Putamen (tissue), 1 donor: ENCODE measurements around the gene ARF1.
A peak's percentile ranks its signal among the peaks of the same experiment; 100 is the strongest.
"Not testable (repeated sequence)": the region's sequence is repeated elsewhere in the genome, so short reads cannot be mapped to it uniquely, and the experiment has no call there.

Experiments used
- DNase-seq: peaks from one replicate; pipeline ENCODE4 v3.0.0-alpha.2; 2016; ENCODE audit warnings: low spot score

The ARF1 gene

GRCh38 chr1:228102791-228103620 lies 20.5 kb downstream of the ARF1 start, which contains the start of gene C1orf35:
Gene C1orf35 (minus strand): TSS chr1:228103325. CDS start chr1:228103227, 98 bp downstream.
- peak; percentile 89 for DNase-seq

DNA sequence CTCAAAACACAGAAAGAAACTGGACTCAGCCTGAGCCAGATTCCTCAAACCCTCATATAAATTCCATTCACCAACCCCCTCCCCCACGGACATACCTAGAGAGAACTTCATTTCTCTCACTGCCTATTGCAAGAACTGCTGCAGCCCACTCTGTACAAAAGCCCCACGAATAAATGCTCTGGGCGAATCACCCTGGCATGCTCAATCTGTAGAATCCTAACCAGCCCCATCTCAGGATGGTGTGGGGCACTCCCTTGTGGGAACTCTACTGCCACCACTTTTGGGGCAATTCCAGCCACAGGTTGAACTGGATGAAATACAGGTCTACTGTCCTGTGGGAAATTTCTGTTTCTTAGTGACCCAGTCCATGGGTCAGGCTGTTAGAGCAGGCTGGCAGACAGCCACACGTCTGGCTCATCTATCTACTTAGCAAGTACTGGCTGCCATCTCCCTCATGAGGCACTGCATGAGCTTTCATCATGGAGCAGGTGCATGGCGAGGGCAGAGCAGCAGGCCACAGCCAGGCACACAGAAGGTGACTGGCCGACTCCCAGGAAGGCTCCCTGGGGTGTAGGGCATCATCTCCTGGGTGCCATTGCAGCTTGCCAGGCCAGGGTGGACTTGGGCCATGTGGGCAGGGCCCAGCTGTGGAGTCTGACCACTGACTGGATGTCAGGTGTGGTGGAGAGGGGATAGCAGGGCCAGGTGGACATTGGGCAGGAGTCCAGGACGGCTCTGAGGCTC lies 22.2 kb downstream of the ARF1 start:
- DNase-seq: no peak

GRCh38 chr1:228105270-228105995 lies 22.9 kb downstream of the ARF1 start:
- DNase-seq: no peak

- no peak for DNase-seq
Measured at GRCh38 chr1:228105996-228106799, 23.7 kb downstream of the ARF1 start.

DNA sequence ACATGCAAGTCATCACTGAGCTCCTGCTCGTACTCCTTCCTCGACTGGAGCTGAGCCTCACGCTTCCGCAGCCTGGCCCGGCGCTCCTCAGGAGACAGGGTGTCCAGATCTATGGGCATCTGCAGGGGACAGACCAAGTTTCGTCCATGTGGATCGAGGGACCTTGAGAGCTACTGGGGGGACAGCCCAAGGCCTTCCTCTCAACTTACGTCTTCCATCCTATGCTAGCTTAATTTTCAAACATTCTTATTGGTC lies 24.2 kb downstream of the ARF1 start:
- DNase-seq: no peak

DNA sequence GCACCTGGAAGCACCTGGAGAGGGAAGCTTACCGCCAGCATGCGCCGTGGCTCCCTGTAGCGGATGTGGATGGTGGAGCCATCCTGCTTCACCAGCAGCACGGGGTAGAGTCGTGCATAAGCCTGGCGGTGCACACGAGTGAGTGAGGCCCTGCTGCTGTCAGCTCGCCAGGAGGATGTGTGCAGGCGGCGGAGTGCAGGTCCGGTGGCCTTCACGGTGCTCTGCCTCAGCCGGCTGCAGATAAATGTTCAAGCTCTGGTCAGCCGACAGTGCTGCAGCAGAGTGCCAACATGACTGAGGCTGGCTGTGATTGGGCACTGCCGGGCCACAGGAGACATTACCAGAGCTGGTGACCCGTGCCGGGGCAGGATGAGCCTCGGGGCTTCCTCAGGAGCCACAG lies 25.1 kb downstream of the ARF1 start:
- DNase-seq: no peak

GRCh38 chr1:228108055-228108690 lies 25.7 kb downstream of the ARF1 start:
- DNase-seq: no peak

GRCh38 chr1:228108742-228109072 lies 26.2 kb downstream of the ARF1 start:
- no peak for DNase-seq

DNA sequence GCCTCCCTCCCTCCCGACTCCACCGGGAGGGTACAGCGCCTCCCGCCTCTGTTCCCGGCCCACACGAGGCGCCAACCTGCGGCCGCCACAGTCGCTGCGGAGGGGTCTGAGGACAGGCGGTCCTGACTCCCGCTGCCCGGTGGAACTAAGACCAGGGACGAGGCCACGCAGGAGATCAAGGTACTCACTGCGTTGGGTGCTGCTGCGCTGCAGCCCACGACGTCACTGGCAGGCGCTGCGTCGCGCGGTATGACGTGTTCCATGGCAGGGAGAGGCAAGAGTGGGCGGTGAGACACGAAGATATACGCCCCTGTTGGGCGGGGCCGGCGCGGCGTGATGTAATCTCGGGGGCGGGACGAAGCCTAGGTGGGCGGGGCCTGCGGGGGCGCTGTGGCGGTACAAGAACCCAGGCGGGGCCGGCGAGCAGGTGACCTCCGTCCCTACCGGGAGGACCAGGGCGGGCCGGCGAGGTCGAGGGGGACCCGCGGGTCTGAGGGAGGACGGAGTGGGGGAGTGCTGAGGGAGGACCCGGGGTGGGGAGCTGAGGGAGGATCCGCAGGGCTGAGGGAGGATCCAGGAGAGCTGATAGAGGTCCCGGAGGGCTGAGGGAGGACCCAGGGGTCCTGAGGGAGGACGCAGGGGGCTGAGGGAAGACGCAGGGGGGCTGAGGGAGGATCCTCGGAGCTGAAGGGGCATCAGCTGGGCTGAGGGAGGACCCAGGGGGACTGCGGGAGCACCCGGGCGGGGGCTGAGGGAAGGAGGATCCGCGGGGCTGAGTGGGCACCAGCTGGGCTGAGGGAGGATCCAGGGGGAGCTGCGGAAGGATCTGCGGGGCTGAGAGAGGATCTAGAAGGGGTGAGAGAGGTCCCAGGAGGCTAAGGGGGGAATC lies 26.8 kb downstream of the ARF1 start, which contains the start of gene MRPL55:
Gene MRPL55 (minus strand): TSS at position 227 of the 889 bp plus-strand sequence. CDS start 1,039 bp downstream, outside the sequence.
- DNase-seq: peak; percentile 98

DNA sequence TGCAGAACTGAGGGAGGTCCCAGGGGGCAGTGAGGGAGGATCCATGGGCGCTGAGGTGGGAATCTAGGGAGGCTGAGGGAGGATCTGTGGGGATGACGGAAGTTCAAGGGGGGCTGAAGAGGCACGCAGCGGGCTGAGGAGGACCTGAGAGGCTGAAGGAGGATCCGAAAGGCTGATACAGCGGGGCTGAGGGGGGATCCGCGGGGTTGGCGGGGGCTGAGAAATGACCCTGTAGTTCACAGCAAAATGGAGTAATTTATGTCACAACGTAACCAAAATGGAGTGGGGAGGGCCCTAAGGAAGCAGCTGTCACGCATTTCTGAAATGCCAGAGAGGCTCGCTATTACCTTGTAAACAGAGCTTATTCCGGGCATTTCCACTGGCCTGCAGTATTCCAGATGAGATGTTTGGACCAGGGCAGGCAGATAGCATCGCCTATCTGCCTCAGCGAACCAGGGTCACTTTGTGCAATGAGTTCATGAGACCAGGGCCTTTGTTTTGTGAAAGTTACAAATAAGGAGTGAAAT lies 27.5 kb downstream of the ARF1 start:
- no peak for DNase-seq

- DNase-seq: no peak
Measured at GRCh38 chr1:228110556-228110955, 28.0 kb downstream of the ARF1 start.

DNA sequence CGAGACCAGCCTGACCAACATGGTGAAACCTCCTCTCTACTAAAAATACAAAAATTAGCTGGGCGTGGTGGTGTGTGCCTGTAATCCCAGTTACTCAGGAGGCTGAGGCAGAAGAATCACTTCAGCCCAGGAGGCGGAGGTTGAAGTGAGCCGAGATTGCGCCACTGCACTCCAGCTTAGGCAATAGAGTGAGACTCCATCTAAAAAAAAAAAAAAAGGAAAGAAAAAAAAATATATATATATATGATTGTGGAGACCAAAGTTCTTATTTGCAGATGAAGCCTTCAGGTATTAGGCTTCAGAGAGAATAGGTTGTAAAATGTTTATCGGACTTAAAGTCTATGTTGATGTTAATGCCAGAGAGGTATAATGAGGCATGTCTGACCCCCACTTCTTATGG lies 28.8 kb downstream of the ARF1 start:
- not testable (repeated sequence) for DNase-seq

DNA sequence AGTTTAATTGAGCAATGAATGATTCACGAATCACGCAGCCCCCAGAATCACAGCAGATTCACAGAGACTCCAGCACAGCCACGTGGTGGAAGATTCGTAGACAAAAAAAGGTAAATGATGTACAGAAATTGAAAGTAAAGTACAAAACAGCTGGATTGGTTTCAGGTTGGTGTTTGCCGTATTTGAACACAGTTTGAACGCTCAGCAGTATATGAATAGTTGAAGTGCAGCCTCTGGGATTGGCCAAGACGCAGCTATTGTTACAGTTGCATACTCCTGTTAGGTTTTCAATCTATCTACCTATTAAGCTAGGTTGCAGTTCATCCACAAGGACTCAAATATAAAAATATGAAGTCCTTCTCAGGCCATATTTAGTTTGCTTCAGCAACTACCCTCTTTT lies 29.7 kb downstream of the ARF1 start:
- DNase-seq: no peak

DNA sequence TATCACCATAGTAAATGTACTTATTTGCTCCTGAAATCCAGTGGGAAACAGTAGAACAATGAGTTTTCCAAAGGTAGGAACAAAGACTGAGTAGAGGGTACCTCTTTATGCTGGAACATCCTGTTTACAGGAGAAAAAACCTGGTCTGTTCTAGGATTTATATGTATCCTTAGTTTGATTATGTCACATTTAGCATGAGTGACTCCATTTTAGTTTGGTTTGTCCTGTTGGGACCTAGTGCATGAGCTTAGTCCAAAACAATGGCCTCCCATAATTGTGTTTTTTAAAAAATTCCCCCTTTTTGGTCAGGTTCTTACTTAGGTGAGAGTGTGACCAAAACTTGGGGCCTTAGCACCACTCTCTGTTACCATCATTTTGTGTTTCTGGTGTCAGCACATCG lies 30.1 kb downstream of the ARF1 start:
- no peak for DNase-seq

DNA sequence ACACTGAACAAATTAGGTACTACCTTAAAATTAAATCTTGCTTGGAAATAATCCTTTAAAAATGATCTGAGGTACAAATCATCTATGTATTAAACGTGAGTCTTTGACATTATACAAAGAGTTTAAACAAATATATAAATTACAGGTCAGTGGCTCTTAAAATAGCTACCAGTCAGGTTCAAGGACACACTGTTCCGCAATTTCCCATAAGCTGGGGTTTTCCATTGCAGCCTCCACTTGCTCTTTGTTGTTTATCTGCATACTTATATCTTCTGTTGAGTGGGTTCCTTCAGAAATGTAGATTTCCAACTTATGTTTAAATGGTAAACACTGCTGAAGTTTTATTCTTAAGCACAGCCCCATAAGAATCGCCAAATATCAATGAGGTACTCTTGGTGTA lies 32.3 kb downstream of the ARF1 start:
- DNase-seq: no peak

- DNase-seq: no peak
Measured at GRCh38 chr1:228117335-228117734, 34.8 kb downstream of the ARF1 start.

GRCh38 chr1:228118040-228118439 lies 35.5 kb downstream of the ARF1 start:
- DNase-seq: no peak

DNA sequence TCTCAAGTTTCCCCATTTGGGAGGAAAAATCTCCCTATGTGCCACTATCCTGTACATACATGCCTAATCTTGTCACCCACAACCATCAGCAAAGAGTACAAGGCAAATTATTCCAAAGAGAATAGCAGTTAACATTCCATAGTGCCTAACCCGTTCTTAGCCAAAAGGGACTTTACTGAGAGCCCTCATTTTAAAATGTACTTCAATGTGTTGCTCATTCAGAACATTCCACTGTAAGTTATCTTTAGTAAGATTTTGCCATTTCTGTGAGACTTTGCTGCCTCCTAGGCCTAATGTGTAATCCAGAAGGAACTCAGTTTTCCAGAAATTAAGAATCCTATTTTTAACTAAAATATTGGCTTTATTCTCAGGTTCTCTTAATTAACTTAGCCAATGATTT lies 37.8 kb downstream of the ARF1 start:
- DNase-seq: no peak

- DNase-seq: no peak
Measured at GRCh38 chr1:228120857-228121489, 38.5 kb downstream of the ARF1 start.

DNA sequence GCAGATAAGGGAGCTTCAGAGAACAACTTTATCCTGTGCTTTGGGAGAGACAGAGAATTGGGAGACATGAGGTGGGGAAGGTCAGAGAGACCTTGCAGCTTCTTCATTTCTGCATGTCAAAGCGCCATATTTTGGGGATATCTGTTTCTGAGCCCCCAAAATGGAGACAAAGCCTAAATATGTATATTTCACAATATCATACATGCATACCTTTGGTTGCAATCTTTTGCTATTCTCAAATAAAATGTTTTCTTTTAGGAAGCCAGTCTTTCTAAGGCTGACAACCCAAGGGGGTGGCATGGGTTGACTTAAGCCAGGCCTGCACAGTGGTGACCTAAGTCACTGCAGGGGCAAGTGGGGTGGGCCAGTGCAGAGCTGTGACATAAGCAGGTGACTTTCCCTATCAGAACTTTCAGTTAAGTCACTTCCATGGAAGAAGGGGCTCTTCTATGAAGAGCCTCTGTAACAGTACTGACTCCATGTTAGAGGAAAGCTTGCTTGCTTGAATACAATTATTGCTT lies 40.5 kb downstream of the ARF1 start:
- DNase-seq: no peak
